NAMALWA (cell line): ENCODE data around the gene PTGER3.
"Not testable (repeated sequence)": the region's sequence is repeated elsewhere in the genome, so short reads cannot be mapped to it uniquely, and the experiment has no call there.

Experiments used
- DNase-seq: peaks from one replicate; pipeline ENCODE4 v3.0.0-alpha.2; 2015; ENCODE audit warnings: low spot score

The PTGER3 gene

GRCh38 chr1:70947835-70948234 is 99.8 kb downstream of the PTGER3 start:
- DNase-seq: no peak

- DNase-seq: no peak
Measured at GRCh38 chr1:70945676-70946075, 101.9 kb downstream of the PTGER3 start.

GRCh38 chr1:70945251-70945650 is 102.4 kb downstream of the PTGER3 start:
- DNase-seq: no peak

GRCh38 chr1:70941563-70941962 is 106.1 kb downstream of the PTGER3 start:
- DNase-seq: no peak

GRCh38 chr1:70940398-70940797 is 107.2 kb downstream of the PTGER3 start:
- DNase-seq: not testable (repeated sequence)

- no peak for DNase-seq
Measured at GRCh38 chr1:70934194-70934961, 113.2 kb downstream of the PTGER3 start.

GRCh38 chr1:70930062-70930461 is 117.6 kb downstream of the PTGER3 start:
- no peak for DNase-seq

GRCh38 chr1:70922196-70922595 is 125.4 kb downstream of the PTGER3 start:
- no peak for DNase-seq
